WTC11 (cell line): ENCODE results near the gene POMGNT2. TPM values are rescaled to one million over a fixed set of nuclear protein-coding genes. Genes with fewer than 3 reads are reported as not detected.

Source experiments
- ATAC-seq: fragments of 200-7000 bp; cut with Tn5 transposase; 2 replicates; pipeline ENCODE4 v1.10.0; 2021; ENCODE audit warnings: mild to moderate bottlenecking, moderate library complexity
- CTCF ChIA-PET: fragments of 300-600 bp; sonication (Branson Sonifier 250); formaldehyde crosslinking; loops from one replicate; lab custom pipeline; 2021; ENCODE audit warnings: antibody characterized with exemption; lab: Charles Lee
- POLR2A ChIA-PET: fragments of 350-600 bp; sonication (Branson Sonifier 250); formaldehyde crosslinking; loops from one replicate; lab custom pipeline; 2021; ENCODE audit warnings: antibody characterized with exemption; lab: Charles Lee
- DNase-seq: peaks from one replicate; pipeline ENCODE4 v3.0.0; 2021; ENCODE audit warnings: low spot score
- H3K27ac Mint-ChIP-seq: 2 replicates; pipeline ENCODE4 v1.8.0; 2021; ENCODE audit warnings: mixed read lengths
- H3K27me3 Mint-ChIP-seq: 2 replicates; pipeline ENCODE4 v1.8.0; 2021; ENCODE audit warnings: low read depth, mild to moderate bottlenecking, moderate library complexity, mixed read lengths
- H3K36me3 Mint-ChIP-seq: 2 replicates; pipeline ENCODE4 v1.8.0; 2021; ENCODE audit warnings: mixed read lengths
- H3K4me1 Mint-ChIP-seq: 2 replicates; pipeline ENCODE4 v1.8.0; 2022; ENCODE audit warnings: mixed read lengths
- H3K4me3 Mint-ChIP-seq: 2 replicates; pipeline ENCODE4 v1.8.0; 2021; ENCODE audit warnings: mild to moderate bottlenecking, moderate library complexity, mixed read lengths
- H3K9me3 Mint-ChIP-seq: 2 replicates; pipeline ENCODE4 v1.8.0; 2021; ENCODE audit warnings: mixed read lengths
- ATF1 ChIP-seq: sonication (generic); formaldehyde crosslinking; IDR thresholded peaks from 2 replicates; pipeline ENCODE4 v1.8.1; 2023; ENCODE audit warnings: mild to moderate bottlenecking, moderate library complexity, missing genetic modification reagents
- CTCF ChIP-seq: fragments of 200-600 bp; IDR thresholded peaks from 2 replicates; pipeline ENCODE4 v1.8.0; 2022; ENCODE audit warnings: antibody characterized with exemption
- GRHL2 ChIP-seq: fragments of 250-450 bp; sonication (Bioruptor Pico); IDR thresholded peaks from 2 replicates; pipeline ENCODE4 v1.8.0; 2022; ENCODE audit warnings: mild to moderate bottlenecking, moderate library complexity; ENCODE audit not compliant: insufficient replicate concordance, severe bottlenecking
- HMGA2 ChIP-seq: fragments of 250-450 bp; sonication (Bioruptor Pico); IDR thresholded peaks from 2 replicates; pipeline ENCODE4 v1.4.0; 2021; ENCODE audit warnings: mild to moderate bottlenecking, moderate library complexity
- NR1H2 ChIP-seq: sonication (generic); formaldehyde crosslinking; IDR thresholded peaks from 2 replicates; pipeline ENCODE4 v1.9.0; 2021; ENCODE audit warnings: mild to moderate bottlenecking, moderate library complexity, missing genetic modification reagents
- NR2C2 ChIP-seq: sonication (generic); formaldehyde crosslinking; IDR thresholded peaks from 2 replicates; pipeline ENCODE4 v1.8.0; 2022; ENCODE audit warnings: mild to moderate bottlenecking, missing genetic modification reagents
- PREB ChIP-seq: sonication (generic); formaldehyde crosslinking; IDR thresholded peaks from 2 replicates; pipeline ENCODE4 v1.8.1; 2022; ENCODE audit warnings: mild to moderate bottlenecking, missing genetic modification reagents, moderate library complexity, borderline replicate concordance
- RELA ChIP-seq: sonication (generic); formaldehyde crosslinking; IDR thresholded peaks from 2 replicates; pipeline ENCODE4 v1.8.1; 2022; ENCODE audit warnings: missing genetic modification reagents, mild to moderate bottlenecking, borderline replicate concordance
- SMAD3 ChIP-seq: sonication (generic); formaldehyde crosslinking; IDR thresholded peaks from 2 replicates; pipeline ENCODE4 v1.8.0; 2022; ENCODE audit warnings: missing genetic modification reagents, mild to moderate bottlenecking, borderline replicate concordance
- SOX15 ChIP-seq: fragments of 250-450 bp; sonication (Bioruptor Pico); IDR thresholded peaks from 2 replicates; pipeline ENCODE4 v1.9.0; 2021; ENCODE audit warnings: mild to moderate bottlenecking
- TP53 ChIP-seq: sonication (generic); formaldehyde crosslinking; IDR thresholded peaks from 2 replicates; pipeline ENCODE4 v1.8.1; 2023; ENCODE audit warnings: mild to moderate bottlenecking, missing genetic modification reagents
- ZNF138 ChIP-seq: sonication (generic); formaldehyde crosslinking; conservative IDR thresholded peaks from 2 replicates; pipeline ENCODE4 v1.8.1; 2022; ENCODE audit warnings: mild to moderate bottlenecking, moderate library complexity, missing genetic modification reagents
- ZNF263 ChIP-seq: sonication (generic); formaldehyde crosslinking; IDR thresholded peaks from 2 replicates; pipeline ENCODE4 v1.8.1; 2022; ENCODE audit warnings: low read depth, mild to moderate bottlenecking, moderate library complexity, missing genetic modification reagents
- total RNA-seq: library from RNA; stranded (reverse); gene quantifications from 3 replicates; pipeline ENCODE4 v1.2.3, GENCODE V29; 2021
- TF ChIP-seq, protein P1 (sequence below): fragments of 250-450 bp; sonication (Bioruptor Pico); conservative IDR thresholded peaks from 2 replicates; pipeline ENCODE4 v1.9.0; 2021; ENCODE audit warnings: mild to moderate bottlenecking
- TF ChIP-seq, protein P2 (sequence below): fragments of 250-450 bp; sonication (Bioruptor Pico); IDR thresholded peaks from 2 replicates; pipeline ENCODE4 v1.8.0; 2021; ENCODE audit warnings: mild to moderate bottlenecking
- TF ChIP-seq, protein P3 (sequence below): sonication (generic); formaldehyde crosslinking; IDR thresholded peaks from 2 replicates; pipeline ENCODE4 v1.8.1; 2023; ENCODE audit warnings: mild to moderate bottlenecking, missing genetic modification reagents
- TF ChIP-seq, protein P4 (sequence below): sonication (generic); formaldehyde crosslinking; IDR thresholded peaks from 2 replicates; pipeline ENCODE4 v1.8.1; 2022; ENCODE audit warnings: low read depth, mild to moderate bottlenecking, moderate library complexity, missing genetic modification reagents, borderline replicate concordance
- TF ChIP-seq, protein P5 (sequence below): sonication (generic); formaldehyde crosslinking; IDR thresholded peaks from 2 replicates; pipeline ENCODE4 v1.8.0; 2022; ENCODE audit warnings: mild to moderate bottlenecking, missing genetic modification reagents

The POMGNT2 gene
- total RNA-seq, 1 experiment from 2014 or later = 12.5 TPM

- TF ChIP-seq, protein P1, sequence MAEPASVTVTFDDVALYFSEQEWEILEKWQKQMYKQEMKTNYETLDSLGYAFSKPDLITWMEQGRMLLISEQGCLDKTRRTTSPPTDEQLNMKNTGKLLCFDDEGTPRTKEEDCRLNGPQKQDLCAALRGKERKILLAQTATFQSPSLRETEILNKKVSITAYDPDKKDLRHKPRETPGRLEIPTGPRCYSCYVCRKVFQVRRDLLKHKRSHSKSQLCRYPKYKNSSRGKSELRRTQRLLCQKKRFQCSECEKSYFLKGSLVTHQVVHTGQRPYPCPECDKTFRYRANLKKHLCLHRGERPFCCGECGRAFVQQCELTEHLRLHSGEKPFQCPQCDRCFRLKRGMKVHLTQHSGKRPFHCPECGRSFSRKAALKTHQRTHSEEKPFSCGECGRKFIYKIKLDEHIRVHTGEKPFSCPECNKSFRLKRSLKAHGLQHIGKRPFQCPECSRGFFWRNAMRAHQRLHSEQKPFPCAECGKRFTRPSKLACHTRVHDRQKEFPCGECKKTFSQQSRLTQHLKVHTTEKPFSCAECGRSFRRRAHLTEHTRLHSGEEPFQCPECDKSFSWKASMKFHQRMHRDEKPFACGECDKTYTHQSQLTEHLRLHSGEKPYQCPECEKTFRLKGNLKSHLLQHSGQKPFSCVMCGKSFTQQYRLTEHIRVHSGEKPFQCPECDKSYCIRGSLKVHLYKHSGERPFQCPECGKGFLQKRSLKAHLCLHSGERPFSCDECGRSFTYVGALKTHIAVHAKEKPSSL = no peak
- TF ChIP-seq, protein P2, sequence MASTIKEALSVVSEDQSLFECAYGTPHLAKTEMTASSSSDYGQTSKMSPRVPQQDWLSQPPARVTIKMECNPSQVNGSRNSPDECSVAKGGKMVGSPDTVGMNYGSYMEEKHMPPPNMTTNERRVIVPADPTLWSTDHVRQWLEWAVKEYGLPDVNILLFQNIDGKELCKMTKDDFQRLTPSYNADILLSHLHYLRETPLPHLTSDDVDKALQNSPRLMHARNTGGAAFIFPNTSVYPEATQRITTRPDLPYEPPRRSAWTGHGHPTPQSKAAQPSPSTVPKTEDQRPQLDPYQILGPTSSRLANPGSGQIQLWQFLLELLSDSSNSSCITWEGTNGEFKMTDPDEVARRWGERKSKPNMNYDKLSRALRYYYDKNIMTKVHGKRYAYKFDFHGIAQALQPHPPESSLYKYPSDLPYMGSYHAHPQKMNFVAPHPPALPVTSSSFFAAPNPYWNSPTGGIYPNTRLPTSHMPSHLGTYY (CRISPR knock-in tag) = no peak
- no peak for TF ChIP-seq GRHL2 (CRISPR knock-in tag)
- no peak for TF ChIP-seq RELA (CRISPR knock-in tag)
Measured at GRCh38 chr3:43086460-43087165, 19.3 kb downstream of the POMGNT2 start (continued).

DNA sequence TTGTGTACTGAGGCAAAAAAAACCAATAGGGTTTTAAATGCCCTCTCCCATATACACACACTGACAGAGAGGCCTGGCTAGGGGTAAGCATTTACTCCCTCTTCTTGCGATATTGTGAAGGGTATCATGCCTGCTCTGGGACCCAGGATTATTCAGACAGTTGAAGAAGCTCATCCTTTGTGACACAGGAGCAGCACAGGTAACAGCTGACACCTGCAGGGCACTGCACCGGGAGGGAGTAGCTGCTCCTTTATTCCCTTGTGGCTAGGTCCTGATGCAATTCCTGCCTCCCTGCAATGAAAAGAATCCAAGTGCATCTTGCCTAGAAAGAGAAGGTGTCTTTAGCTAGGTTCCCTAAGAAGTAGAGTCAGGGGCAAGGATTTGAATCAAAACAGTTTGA is 23.4 kb downstream of the POMGNT2 start:
- Mint-ChIP-seq H3K27me3 (no peaks in the 10 kb centered on the region; the same call in 1 of the 2 replicates), H3K4me3 (no peak overlapping the region), H3K9me3 (peaks cover 43% of the 10 kb centered on the region), H3K36me3 (peaks cover 59% of the 10 kb centered on the region), H3K27ac (no peak overlapping the region), H3K4me1 (no peaks in the 10 kb centered on the region)
- ChIA-PET POLR2A (no interaction called here), CTCF (interaction anchor here (1.6 kb wide), 1 partner anchor 11 kb away, joined by 5 read pairs; no protein-coding TSS in a partner anchor)
- TF ChIP-seq, protein P3, sequence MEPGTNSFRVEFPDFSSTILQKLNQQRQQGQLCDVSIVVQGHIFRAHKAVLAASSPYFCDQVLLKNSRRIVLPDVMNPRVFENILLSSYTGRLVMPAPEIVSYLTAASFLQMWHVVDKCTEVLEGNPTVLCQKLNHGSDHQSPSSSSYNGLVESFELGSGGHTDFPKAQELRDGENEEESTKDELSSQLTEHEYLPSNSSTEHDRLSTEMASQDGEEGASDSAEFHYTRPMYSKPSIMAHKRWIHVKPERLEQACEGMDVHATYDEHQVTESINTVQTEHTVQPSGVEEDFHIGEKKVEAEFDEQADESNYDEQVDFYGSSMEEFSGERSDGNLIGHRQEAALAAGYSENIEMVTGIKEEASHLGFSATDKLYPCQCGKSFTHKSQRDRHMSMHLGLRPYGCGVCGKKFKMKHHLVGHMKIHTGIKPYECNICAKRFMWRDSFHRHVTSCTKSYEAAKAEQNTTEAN = no peak
- no peak for TF ChIP-seq CTCF
- TF ChIP-seq NR1H2 = no peak
- TF ChIP-seq PREB (CRISPR knock-in tag) = no peak
- TF ChIP-seq TP53 (CRISPR knock-in tag) = no peak
- no peak for TF ChIP-seq SMAD3 (CRISPR knock-in tag)
- TF ChIP-seq, protein P4, sequence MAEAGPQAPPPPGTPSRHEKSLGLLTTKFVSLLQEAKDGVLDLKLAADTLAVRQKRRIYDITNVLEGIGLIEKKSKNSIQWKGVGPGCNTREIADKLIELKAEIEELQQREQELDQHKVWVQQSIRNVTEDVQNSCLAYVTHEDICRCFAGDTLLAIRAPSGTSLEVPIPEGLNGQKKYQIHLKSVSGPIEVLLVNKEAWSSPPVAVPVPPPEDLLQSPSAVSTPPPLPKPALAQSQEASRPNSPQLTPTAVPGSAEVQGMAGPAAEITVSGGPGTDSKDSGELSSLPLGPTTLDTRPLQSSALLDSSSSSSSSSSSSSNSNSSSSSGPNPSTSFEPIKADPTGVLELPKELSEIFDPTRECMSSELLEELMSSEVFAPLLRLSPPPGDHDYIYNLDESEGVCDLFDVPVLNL (CRISPR knock-in tag) = no peak
- TF ChIP-seq NR2C2 = no peak
- TF ChIP-seq, protein P5, sequence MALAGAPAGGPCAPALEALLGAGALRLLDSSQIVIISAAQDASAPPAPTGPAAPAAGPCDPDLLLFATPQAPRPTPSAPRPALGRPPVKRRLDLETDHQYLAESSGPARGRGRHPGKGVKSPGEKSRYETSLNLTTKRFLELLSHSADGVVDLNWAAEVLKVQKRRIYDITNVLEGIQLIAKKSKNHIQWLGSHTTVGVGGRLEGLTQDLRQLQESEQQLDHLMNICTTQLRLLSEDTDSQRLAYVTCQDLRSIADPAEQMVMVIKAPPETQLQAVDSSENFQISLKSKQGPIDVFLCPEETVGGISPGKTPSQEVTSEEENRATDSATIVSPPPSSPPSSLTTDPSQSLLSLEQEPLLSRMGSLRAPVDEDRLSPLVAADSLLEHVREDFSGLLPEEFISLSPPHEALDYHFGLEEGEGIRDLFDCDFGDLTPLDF (CRISPR knock-in tag) = no peak
- TF ChIP-seq ATF1 (CRISPR knock-in tag) = no peak
- no peak for TF ChIP-seq ZNF138
- no peak for TF ChIP-seq ZNF263
- no peak for TF ChIP-seq SOX15
- no peak for TF ChIP-seq HMGA2 (CRISPR knock-in tag)
- TF ChIP-seq RELA (CRISPR knock-in tag) = no peak
- no peak for DNase-seq
- ATAC-seq = no peak
